Measurements from ENCODE around the gene MRPS9.

MRPS9 gene

DNA sequence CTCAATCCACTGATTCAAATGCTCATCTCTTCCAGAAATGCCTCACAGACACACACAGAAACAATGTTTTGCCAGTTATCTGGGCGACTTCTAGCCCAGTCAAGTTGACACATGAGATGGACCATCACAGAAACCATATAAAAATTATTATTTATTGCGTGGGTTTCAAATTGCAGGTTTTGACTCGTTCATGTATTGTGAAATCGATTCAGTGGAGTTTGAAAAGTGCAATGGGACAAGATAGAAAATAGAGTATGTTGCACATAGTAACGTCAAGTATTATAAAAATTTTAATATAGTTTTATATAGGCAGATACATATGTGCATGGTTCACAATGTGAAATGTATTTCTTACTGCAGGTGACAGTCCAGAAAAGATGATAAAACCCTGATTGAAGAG lies 100.8 kb downstream of the MRPS9 start:
- H3K27me3 ChIP-seq (ENCODE audit: control insufficient read depth, insufficient read depth, low read length), result no peaks in the 10 kb centered on the region
- TF ChIP-seq, protein P1, sequence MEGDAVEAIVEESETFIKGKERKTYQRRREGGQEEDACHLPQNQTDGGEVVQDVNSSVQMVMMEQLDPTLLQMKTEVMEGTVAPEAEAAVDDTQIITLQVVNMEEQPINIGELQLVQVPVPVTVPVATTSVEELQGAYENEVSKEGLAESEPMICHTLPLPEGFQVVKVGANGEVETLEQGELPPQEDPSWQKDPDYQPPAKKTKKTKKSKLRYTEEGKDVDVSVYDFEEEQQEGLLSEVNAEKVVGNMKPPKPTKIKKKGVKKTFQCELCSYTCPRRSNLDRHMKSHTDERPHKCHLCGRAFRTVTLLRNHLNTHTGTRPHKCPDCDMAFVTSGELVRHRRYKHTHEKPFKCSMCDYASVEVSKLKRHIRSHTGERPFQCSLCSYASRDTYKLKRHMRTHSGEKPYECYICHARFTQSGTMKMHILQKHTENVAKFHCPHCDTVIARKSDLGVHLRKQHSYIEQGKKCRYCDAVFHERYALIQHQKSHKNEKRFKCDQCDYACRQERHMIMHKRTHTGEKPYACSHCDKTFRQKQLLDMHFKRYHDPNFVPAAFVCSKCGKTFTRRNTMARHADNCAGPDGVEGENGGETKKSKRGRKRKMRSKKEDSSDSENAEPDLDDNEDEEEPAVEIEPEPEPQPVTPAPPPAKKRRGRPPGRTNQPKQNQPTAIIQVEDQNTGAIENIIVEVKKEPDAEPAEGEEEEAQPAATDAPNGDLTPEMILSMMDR (IDR thresholded peaks at IDR 0.05), result no peak

DNA sequence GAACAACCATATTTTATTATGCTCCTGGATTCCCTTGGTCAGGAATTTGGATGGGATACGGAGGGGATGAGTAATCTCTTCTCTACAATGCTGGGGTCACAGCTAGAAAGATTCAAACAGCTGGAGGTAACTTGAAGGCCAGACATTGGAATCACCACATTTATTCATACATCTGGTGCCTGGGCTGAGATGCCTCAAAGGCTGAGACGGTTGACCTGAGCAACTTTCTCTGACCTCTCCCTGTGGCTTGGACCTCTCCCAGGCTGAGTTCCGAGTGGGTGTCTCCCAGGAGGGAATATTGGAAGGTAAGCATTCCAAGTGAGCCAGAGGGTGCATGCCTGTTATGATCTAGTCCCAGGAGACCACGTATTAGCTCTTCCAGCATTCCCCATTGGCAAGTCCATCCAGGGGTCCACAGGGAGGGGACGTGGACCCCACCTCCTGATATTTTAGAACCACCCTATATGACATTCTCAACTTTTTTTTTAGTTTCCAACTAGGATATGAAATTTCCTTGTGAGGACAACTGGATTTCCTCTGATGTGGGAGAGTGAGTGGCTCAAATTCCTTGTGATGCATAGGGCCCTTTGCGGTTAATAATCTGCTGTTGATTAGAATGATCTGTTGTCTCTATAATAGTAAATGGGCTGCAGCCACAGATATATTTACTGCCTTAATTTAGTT lies 101.8 kb downstream of the MRPS9 start:
- no peaks in the 10 kb centered on the region for H3K9me3 ChIP-seq (ENCODE audit: control insufficient read depth, low read length)
- no peak overlapping the region for H3K27ac ChIP-seq
- TF ChIP-seq, protein P1 (IDR thresholded peaks at IDR 0.05), result no peak
- peaks cover 3% of the 10 kb centered on the region for H3K4me1 ChIP-seq
- H3K4me3 ChIP-seq (ENCODE audit: low read depth, low read length), result no peak overlapping the region
- no peak overlapping the region for H3K9ac ChIP-seq
- H2AFZ ChIP-seq, result no peak overlapping the region
- H3K79me2 ChIP-seq, result no peaks in the 10 kb centered on the region
- H3K27me3 ChIP-seq (ENCODE audit: control insufficient read depth, insufficient read depth, low read length), result no peaks in the 10 kb centered on the region
- no peak overlapping the region for H3K4me2 ChIP-seq (ENCODE audit: low read length)
- no peaks in the 10 kb centered on the region for H3K36me3 ChIP-seq (ENCODE audit: control insufficient read depth, insufficient read depth, low read length)

More for the DNA sequence above, 100.8 kb downstream of the MRPS9 start:
- Histone ChIP-seq H3K4me2 (ENCODE audit: low read length) (no peak overlapping the region), H3K9me3 (ENCODE audit: control insufficient read depth, low read length) (no peaks in the 10 kb centered on the region), H3K36me3 (ENCODE audit: control insufficient read depth, insufficient read depth, low read length) (no peaks in the 10 kb centered on the region), H3K27ac (no peak overlapping the region), H3K4me1 (no peaks in the 10 kb centered on the region), H3K4me3 (ENCODE audit: low read depth, low read length) (no peak overlapping the region), H3K9ac (no peak overlapping the region), H3K79me2 (no peaks in the 10 kb centered on the region), H2AFZ (no peak overlapping the region)

DNA sequence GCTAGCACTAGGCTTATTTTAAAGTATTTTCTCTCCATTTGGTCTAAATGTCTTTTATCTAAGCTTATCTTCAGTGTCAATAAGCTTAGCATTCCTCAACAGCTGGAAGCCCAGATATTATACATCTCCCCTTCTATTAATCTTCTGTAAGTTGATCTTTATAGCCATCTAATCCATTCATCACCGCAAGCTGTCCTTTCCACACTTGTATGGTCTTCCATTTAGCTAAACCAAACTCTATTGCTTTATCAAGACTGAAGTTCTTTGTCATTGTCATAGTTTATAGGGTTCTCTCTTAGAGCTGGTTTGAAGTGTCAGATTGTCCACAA lies 102.3 kb downstream of the MRPS9 start:
- no peak overlapping the region for H3K27ac ChIP-seq
- H3K79me2 ChIP-seq, result no peaks in the 10 kb centered on the region
- peaks cover 4% of the 10 kb centered on the region for H3K4me1 ChIP-seq
- no peak overlapping the region for H3K9ac ChIP-seq
- H3K36me3 ChIP-seq (ENCODE audit: control insufficient read depth, insufficient read depth, low read length), result no peaks in the 10 kb centered on the region
- H3K9me3 ChIP-seq (ENCODE audit: control insufficient read depth, low read length), result no peaks in the 10 kb centered on the region
- no peak overlapping the region for H3K4me2 ChIP-seq (ENCODE audit: low read length)
- H2AFZ ChIP-seq, result no peak overlapping the region
- no peaks in the 10 kb centered on the region for H3K27me3 ChIP-seq (ENCODE audit: control insufficient read depth, insufficient read depth, low read length)
- TF ChIP-seq, protein P1 (IDR thresholded peaks at IDR 0.05), result no peak
- no peak overlapping the region for H3K4me3 ChIP-seq (ENCODE audit: low read depth, low read length)

DNA sequence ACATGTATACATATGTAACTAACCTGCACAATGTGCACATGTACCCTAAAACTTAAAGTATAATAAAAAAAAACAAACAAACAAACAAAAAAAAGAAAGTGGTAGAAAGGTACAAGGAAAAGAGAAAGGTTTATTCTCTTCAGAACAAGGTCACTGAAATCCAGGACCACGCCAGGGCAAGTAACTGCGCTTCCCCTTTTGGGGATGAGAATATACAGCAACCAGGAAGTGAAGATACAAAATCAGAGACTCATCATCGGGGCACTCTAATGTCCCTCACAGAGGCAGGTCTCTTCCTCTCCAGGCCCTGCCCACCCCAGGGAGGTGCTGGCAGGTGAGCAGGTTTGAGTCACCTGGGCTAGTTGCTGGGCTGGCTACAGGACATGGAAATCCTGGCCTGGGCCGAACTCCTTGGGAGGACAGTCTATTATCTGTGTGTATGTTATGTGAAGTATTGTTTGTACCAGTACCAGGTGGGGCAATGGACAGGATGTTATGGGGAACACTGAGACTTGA lies 103.3 kb downstream of the MRPS9 start:
- Histone ChIP-seq H3K4me3 (ENCODE audit: low read depth, low read length) (no peak overlapping the region), H2AFZ (no peak overlapping the region), H3K27ac (no peak overlapping the region), H3K9me3 (ENCODE audit: control insufficient read depth, low read length) (no peaks in the 10 kb centered on the region), H3K79me2 (no peaks in the 10 kb centered on the region), H3K4me1 (peaks cover 4% of the 10 kb centered on the region), H3K27me3 (ENCODE audit: control insufficient read depth, insufficient read depth, low read length) (no peaks in the 10 kb centered on the region), H3K9ac (no peak overlapping the region), H3K36me3 (ENCODE audit: control insufficient read depth, insufficient read depth, low read length) (no peaks in the 10 kb centered on the region), H3K4me2 (ENCODE audit: low read length) (no peak overlapping the region)
- TF ChIP-seq, protein P1 (IDR thresholded peaks at IDR 0.05), result no peak

DNA sequence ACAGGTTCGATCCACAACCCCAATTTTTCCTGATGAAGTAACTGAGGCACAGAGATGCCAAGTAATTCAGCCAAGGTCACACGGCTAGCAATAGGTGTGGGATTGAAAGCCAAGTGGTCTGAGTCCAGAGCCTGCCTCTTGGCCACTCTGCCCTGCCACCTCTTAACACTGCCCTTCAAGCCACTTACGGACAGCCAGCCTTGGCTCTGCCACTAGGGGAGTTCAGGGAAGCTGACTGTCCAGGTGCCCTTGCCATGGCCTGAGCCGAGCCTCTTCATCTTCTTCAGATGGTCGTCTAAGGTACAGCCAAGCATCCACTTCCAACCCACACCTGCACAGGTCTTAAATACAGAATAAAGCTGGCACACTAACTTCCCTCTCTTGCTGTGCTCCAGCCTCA lies 104.4 kb downstream of the MRPS9 start:
- Histone ChIP-seq H3K4me2 (ENCODE audit: low read length) (no peak overlapping the region), H3K4me1 (peaks cover 4% of the 10 kb centered on the region), H2AFZ (peak overlapping the region; percentile 23), H3K27ac (no peak overlapping the region), H3K9ac (no peak overlapping the region), H3K79me2 (no peaks in the 10 kb centered on the region), H3K9me3 (ENCODE audit: control insufficient read depth, low read length) (no peaks in the 10 kb centered on the region), H3K36me3 (ENCODE audit: control insufficient read depth, insufficient read depth, low read length) (no peaks in the 10 kb centered on the region), H3K4me3 (ENCODE audit: low read depth, low read length) (no peak overlapping the region), H3K27me3 (ENCODE audit: control insufficient read depth, insufficient read depth, low read length) (no peaks in the 10 kb centered on the region)
- TF ChIP-seq, protein P1 (IDR thresholded peaks at IDR 0.05), result no peak
